Mucosa of rectum (tissue), 2 donors: ENCODE measurements around the gene FNBP1.

Source experiments
- H3K27ac ChIP-seq, 2 donors: one replicate each; pipeline ENCODE4 v1.7.0; 2013; ENCODE audit warnings: inconsistent platforms in 2 of 2, low read depth in 2 of 2, low read length in 2 of 2
- H3K27me3 ChIP-seq, 2 donors: one replicate each; pipeline ENCODE4 v1.7.0; 2013; ENCODE audit warnings: low read length in 2 of 2; ENCODE audit not compliant: control insufficient read depth in 2 of 2, insufficient read depth in 2 of 2
- H3K36me3 ChIP-seq, 2 donors: one replicate each; pipeline ENCODE4 v1.7.0; 2013; ENCODE audit warnings: low read length in 2 of 2; ENCODE audit not compliant: control insufficient read depth in 2 of 2, insufficient read depth in 2 of 2
- H3K4me1 ChIP-seq, 2 donors: one replicate each; pipeline ENCODE4 v1.7.0; 2013; ENCODE audit warnings: low read length in 2 of 2, mild to moderate bottlenecking in 1 of 2; ENCODE audit not compliant: control insufficient read depth in 2 of 2, insufficient read depth in 2 of 2
- H3K4me3 ChIP-seq, 2 donors: one replicate each; pipeline ENCODE4 v1.7.0; 2013; ENCODE audit warnings: low read length in 2 of 2
- H3K9ac ChIP-seq, 2 donors: one replicate each; pipeline ENCODE4 v1.7.0; 2013; ENCODE audit warnings: low read length in 2 of 2, low read depth in 1 of 2, mild to moderate bottlenecking in 1 of 2
- H3K9me3 ChIP-seq, 2 donors: one replicate each; pipeline ENCODE4 v1.7.0; 2013; ENCODE audit warnings: low read length in 2 of 2; ENCODE audit not compliant: control insufficient read depth in 2 of 2
- donor health status: healthy.
- donor health status: Normal muscosa, but diverticular disease.

Gene FNBP1

DNA sequence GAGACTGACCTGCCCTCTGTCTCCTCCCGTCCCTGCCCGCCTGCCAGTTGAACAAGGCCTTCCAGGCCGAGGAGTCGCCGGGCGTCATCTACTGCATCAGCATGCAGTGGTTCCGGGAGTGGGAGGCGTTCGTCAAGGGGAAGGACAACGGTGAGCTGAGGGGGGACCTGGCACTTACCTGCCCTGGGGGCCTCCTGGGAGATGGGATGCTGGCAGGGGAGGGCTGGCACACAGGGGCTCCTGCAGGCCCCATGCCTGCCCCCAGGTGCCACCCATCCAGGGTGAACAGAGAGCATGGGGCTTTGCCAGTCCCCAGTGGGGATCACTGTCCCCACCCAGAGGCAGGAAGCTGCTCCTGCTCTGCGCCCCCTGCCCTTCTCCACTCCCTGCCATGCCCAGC, 164.7 kb downstream of the FNBP1 start:
- Histone ChIP-seq H3K27me3 (no peaks in the 10 kb centered on the region), H3K9me3 (no peaks in the 10 kb centered on the region), H3K36me3 (peaks cover 33 to 35% of the 10 kb centered on the region in 2 donors)

DNA sequence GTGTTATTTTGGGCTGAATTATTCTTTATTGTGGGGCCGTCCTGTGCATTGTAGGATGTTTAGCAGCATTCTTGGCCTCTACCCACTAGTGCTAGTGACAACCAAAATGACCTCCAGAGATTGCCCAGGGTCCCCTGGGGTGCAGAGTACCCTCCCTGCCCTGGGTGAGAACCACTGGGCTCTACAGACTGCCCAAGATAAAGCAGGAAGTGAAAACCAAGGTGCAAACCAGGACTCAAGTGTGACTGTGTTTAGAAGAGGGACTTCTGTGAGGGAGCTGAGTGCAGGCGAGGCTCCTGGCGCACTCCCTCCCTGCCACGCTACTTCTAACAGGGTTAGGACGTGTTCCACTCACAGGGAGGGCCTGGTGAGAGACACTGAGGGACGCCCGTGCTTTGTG, 166.2 kb downstream of the FNBP1 start:
- no peaks in the 10 kb centered on the region for H3K4me1 ChIP-seq
- no peak overlapping the region for H3K9ac ChIP-seq
- no peaks in the 10 kb centered on the region for H3K9me3 ChIP-seq
- H3K4me3 ChIP-seq: no peak overlapping the region
- H3K27me3 ChIP-seq: no peaks in the 10 kb centered on the region
- peaks cover 33 to 35% of the 10 kb centered on the region in 2 donors for H3K36me3 ChIP-seq
- no peak overlapping the region for H3K27ac ChIP-seq

More for the DNA sequence above, 164.7 kb downstream of the FNBP1 start:
- Histone ChIP-seq H3K4me1 (no peaks in the 10 kb centered on the region), H3K27ac (no peak overlapping the region), H3K4me3 (no peak overlapping the region), H3K9ac (no peak overlapping the region)

DNA sequence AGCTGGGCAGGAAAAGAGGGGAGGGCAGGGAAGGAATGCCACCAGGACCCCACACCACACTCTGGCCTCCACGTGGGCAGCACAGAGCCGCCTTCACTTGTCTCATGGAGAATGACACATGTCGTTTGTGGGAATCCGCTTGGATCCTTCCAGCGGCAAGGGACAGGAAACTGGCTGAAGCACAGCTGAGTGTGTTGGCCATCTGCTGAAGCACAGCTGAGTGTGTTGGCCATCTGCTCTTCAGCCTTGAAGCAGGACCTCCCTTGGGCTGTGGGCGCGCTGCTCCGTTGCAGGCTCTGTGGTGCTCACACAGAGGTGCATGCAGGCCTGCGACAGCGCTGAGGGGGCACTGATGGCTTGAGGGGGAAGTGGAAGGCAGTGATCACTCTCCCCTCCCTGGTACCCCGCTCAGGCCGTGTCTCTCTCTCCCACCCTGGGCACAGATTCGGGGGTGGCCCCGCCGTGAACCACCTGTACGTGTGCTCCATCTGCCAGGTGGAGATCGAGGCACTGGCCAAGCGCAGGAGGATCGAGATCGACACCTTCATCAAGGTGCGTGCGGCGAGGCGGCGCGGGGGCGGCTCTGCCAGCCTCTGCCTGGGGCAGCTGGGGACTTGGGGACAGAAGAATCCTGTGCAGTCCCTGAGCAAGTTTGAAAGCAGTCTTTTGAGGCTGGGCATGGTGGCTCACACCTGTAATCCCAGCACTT, 167.1 kb downstream of the FNBP1 start:
- Histone ChIP-seq H3K4me3 (no peak overlapping the region), H3K27ac (no peak overlapping the region), H3K27me3 (no peaks in the 10 kb centered on the region), H3K4me1 (no peaks in the 10 kb centered on the region), H3K9ac (no peak overlapping the region), H3K9me3 (no peaks in the 10 kb centered on the region), H3K36me3 (peaks cover 30 to 31% of the 10 kb centered on the region in 2 donors)

DNA sequence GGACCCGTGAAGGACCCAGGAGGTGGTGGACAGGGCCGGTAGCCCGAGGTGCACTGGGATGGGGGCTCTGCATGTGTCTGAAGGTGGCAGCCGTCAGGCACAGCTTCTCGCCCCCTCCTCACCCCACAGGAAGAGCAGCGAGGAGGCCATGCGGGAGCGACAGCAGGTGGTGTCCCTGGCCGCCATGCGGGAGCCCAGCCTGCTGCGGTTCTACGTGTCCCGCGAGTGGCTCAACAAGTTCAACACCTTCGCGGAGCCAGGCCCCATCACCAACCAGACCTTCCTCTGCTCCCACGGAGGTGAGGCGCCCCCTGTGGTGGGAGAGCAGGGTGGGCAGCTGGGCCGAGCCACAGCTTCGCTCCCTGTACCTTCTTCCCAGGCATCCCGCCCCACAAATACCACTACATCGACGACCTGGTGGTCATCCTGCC, 167.8 kb downstream of the FNBP1 start:
- no peak overlapping the region for H3K4me3 ChIP-seq
- H3K9me3 ChIP-seq: no peaks in the 10 kb centered on the region
- no peak overlapping the region for H3K27ac ChIP-seq
- H3K4me1 ChIP-seq: no peaks in the 10 kb centered on the region
- no peak overlapping the region for H3K9ac ChIP-seq
- peaks cover 24 to 30% of the 10 kb centered on the region in 2 donors for H3K36me3 ChIP-seq
- H3K27me3 ChIP-seq: no peaks in the 10 kb centered on the region

DNA sequence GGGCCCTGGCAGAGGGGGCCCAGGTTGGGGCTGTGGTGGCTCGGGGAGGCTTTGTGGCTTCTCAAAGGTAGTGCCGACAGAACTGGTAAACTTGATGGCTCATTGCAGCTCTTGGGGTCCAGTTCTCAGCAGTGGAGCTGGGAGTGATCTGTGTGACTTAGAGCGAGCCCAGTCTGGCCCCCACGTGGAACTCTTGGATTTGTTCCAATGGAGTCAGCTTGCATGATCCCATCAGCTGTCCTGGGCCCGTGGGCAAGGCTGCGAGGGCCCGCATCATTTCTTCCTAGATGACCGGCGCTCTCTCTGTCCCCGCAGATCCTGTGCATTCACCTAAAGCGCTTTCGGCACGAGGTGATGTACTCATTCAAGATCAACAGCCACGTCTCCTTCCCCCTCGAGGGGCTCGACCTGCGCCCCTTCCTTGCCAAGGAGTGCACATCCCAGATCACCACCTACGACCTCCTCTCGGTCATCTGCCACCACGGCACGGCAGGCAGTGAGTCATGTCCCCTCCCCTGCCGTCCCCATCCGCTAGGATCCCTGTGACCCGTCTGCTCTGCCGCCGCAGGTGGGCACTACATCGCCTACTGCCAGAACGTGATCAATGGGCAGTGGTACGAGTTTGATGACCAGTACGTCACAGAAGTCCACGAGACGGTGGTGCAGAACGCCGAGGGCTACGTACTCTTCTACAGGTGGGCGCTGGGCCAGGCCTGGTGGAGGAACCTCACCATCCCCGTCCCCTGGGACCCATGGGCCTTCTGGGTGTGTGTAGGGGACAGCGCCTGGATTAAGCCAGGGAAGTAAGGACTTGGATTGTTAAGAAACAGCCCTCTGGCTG, 168.5 kb downstream of the FNBP1 start:
- Histone ChIP-seq H3K4me1 (no peaks in the 10 kb centered on the region), H3K27ac (no peak overlapping the region), H3K27me3 (no peaks in the 10 kb centered on the region), H3K36me3 (peaks cover 20 to 23% of the 10 kb centered on the region in 2 donors), H3K9ac (no peak overlapping the region), H3K4me3 (no peak overlapping the region), H3K9me3 (no peaks in the 10 kb centered on the region)

DNA sequence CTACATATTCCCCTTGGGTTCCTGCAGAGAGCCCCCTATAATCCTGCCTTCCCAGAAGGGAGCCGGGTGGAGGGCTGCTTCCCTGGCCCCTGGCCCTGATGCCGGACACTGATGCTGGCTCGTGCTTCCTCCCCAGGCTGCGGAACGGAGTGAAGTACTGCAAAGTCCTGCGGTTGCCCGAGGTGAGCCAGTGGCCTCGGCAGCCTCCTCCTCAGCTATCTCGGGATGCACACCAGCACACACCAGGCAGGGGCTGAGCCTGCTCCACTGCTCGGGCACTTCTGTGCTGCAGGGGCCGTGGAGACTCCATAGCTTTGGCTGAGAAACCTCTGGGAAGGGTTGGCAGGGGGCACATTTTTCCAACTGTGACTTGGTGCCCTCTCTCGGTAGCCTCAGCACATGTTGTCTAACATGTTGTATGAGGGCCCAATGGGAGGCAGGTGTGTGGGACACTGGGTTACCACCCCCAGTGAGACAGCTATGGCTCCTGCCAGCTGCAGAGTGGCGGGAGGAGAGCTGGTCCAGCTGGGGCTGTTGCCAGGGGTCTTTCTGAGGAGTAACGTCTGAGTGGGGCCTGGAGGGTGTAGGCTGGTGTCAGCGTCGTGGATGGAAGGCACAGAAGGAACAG, 169.3 kb downstream of the FNBP1 start:
- H3K4me3 ChIP-seq: no peak overlapping the region
- H3K27me3 ChIP-seq: no peaks in the 10 kb centered on the region
- no peak overlapping the region for H3K9ac ChIP-seq
- no peak overlapping the region for H3K27ac ChIP-seq
- no peaks in the 10 kb centered on the region for H3K4me1 ChIP-seq
- H3K36me3 ChIP-seq: peaks cover 20 to 23% of the 10 kb centered on the region in 2 donors
- H3K9me3 ChIP-seq: no peaks in the 10 kb centered on the region

DNA sequence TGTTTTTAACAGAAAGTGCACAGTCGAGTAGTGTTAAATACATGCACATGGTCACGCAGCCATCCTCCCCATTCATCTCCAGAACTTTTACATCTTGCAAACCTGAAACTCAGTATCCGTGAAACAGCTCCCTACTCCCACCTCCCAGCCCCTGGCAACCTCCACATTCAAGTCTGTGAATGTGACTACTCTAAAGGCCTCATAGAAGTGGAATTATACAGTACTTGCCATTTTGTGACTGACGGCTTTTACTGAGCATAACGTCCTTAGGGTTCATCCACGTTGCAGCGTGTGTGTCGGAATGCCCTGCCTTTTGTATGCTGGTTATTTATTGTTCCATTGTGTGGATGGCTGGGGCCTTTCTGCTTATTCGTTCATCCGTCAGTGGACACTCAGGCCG, 171.9 kb downstream of the FNBP1 start:
- no peak overlapping the region for H3K27ac ChIP-seq
- H3K9me3 ChIP-seq: no peaks in the 10 kb centered on the region
- H3K9ac ChIP-seq: no peak overlapping the region
- H3K4me1 ChIP-seq: no peaks in the 10 kb centered on the region
- H3K36me3 ChIP-seq: peaks cover 22 to 28% of the 10 kb centered on the region in 2 donors
- no peak overlapping the region for H3K4me3 ChIP-seq
- no peaks in the 10 kb centered on the region for H3K27me3 ChIP-seq

DNA sequence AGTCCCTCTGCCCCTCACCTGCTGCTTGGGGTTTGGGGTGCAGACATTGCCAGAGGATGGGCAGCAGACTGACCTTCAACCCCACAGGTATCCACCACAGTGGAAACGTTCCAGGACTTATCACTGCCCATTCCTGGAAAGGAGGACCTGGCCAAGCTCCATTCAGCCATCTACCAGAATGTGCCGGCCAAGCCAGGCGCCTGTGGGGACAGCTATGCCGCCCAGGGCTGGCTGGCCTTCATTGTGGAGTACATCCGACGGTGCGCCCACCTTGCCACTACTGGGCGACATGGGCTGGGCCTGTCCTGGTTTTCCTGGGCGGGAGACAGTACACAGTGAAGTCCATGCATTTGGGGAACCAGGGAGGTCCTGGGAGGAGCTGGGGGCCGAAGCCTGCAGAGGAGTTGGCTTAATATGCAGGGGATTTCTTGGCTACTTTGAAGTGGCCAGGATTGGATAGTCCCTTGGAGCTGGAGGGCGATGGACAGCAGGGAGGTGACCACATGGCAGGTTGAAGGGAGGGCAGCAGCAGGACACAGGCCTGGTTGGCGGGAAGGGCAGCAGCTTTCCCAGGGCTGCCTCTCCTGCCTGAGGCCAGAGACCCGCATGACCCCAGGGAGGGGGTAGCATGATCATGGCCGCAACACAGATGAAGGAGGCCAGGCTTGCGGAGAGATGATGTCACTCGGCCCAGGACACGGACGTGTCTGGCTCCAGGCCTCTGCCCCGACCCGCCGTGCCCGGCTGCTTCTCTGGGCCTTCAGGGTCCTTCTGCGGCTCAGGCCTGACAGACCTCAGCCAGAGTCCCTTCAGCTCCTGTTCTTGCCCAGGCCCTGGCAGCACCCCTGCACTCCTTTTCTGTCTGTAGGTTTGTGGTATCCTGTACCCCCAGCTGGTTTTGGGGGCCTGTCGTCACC, 173.1 kb downstream of the FNBP1 start:
- Histone ChIP-seq H3K27ac (peak overlapping the region in 1 of 2 donors; percentile 65), H3K27me3 (no peaks in the 10 kb centered on the region), H3K9me3 (no peaks in the 10 kb centered on the region), H3K36me3 (peaks cover 18 to 23% of the 10 kb centered on the region in 2 donors), H3K4me3 (no peak overlapping the region), H3K9ac (no peak overlapping the region), H3K4me1 (no peaks in the 10 kb centered on the region)

DNA sequence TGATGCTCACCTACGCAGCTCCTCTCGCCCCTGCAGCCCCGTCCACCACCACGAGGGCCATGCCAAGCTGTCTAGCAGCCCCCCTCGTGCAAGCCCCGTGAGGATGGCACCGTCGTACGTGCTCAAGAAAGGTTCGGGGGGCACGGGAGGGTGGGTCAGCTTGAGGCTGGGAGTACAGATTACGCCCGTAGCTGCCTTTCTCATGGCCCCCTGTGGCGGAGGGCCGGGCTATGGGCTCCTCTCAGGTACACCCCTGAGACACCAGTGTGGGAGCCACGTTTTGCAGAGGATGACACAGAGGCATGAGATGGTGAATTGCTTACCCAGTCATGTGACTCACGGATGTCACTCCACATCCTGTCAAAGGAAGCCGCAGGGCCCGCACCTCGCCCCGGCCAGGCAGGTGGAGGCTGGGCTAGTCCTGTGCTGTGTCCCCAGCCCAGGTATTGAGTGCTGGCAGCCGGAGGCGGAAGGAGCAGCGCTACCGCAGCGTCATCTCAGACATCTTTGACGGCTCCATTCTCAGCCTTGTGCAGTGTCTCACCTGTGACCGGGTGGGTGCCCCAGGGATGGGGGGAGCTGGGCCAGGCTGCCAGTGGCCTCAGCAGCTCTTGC, 174.0 kb downstream of the FNBP1 start:
- H3K27ac ChIP-seq: peak overlapping the region in 1 of 2 donors; percentile 65
- no peaks in the 10 kb centered on the region for H3K9me3 ChIP-seq
- H3K9ac ChIP-seq: no peak overlapping the region
- no peaks in the 10 kb centered on the region for H3K4me1 ChIP-seq
- H3K4me3 ChIP-seq: no peak overlapping the region
- H3K36me3 ChIP-seq: peaks cover 14 to 16% of the 10 kb centered on the region in 2 donors
- H3K27me3 ChIP-seq: no peaks in the 10 kb centered on the region
